Neural cell (in vitro differentiated cells): ENCODE data around the gene VPS8. TPM values are rescaled to one million over a fixed set of nuclear protein-coding genes. Genes with fewer than 3 reads are reported as not detected.

ENCODE experiments used
- H2AFZ ChIP-seq: fragments of 200-600, 300-800 bp; sonication (generic), shearing (Covaris generic); 2 replicates; pipeline ENCODE4 v1.6.0; 2014; ENCODE audit warnings: low read depth, mild to moderate bottlenecking, antibody characterized with exemption, low read length, moderate library complexity
- H3F3A ChIP-seq: fragments of 200-600 bp; shearing (Covaris generic); 2 replicates; pipeline ENCODE4 v1.6.1; 2016; ENCODE audit warnings: mild to moderate bottlenecking, moderate library complexity, mixed read lengths, antibody characterized with exemption, low read length; ENCODE audit not compliant: insufficient read depth, poor library complexity, severe bottlenecking
- H3K27ac ChIP-seq: fragments of 200-600, 300-800 bp; sonication (generic), shearing (Covaris generic); 2 replicates; pipeline ENCODE4 v1.5.1; 2014; ENCODE audit warnings: mild to moderate bottlenecking, low read length, moderate library complexity
- H3K27me3 ChIP-seq: fragments of 300-800, 200-600 bp; sonication (generic), shearing (Covaris generic); 2 replicates; pipeline ENCODE4 v1.6.0; 2014; ENCODE audit warnings: mild to moderate bottlenecking, low read depth, low read length, moderate library complexity; ENCODE audit not compliant: insufficient read depth
- H3K36me3 ChIP-seq: fragments of 300-800, 200-600 bp; sonication (generic), shearing (Covaris generic); 2 replicates; pipeline ENCODE4 v1.5.1; 2014; ENCODE audit warnings: mild to moderate bottlenecking, antibody characterized with exemption, low read length, moderate library complexity; ENCODE audit not compliant: insufficient read depth
- H3K4me2 ChIP-seq: fragments of 300-800, 200-600 bp; sonication (generic), shearing (Covaris generic); 2 replicates; pipeline ENCODE4 v1.6.0; 2014; ENCODE audit warnings: mild to moderate bottlenecking, low read length
- H3K4me3 ChIP-seq: fragments of 300-800, 200-600 bp; sonication (generic), shearing (Covaris generic); 2 replicates; pipeline ENCODE4 v1.5.1; 2014; ENCODE audit warnings: mild to moderate bottlenecking, low read length, moderate library complexity
- H3K79me2 ChIP-seq: fragments of 200-600 bp; shearing (Covaris generic); replicated peaks from 2 replicates; pipeline ENCODE4 v1.6.0; 2014; ENCODE audit warnings: mild to moderate bottlenecking, low read length, moderate library complexity; ENCODE audit not compliant: insufficient read depth
- H3K9ac ChIP-seq: fragments of 300-800, 200-600 bp; sonication (generic), shearing (Covaris generic); 2 replicates; pipeline ENCODE4 v1.6.1; 2016; ENCODE audit warnings: mild to moderate bottlenecking, low read length, mixed read lengths
- H3K9me2 ChIP-seq: fragments of 200-600 bp; shearing (Covaris generic); 2 replicates; pipeline ENCODE4 v1.6.1; 2016; ENCODE audit warnings: mild to moderate bottlenecking, low read length, mixed read lengths; ENCODE audit not compliant: insufficient read depth
- H3K9me3 ChIP-seq: fragments of 200-600, 300-800 bp; sonication (generic), shearing (Covaris generic); 2 replicates; pipeline ENCODE4 v1.6.1; 2016; ENCODE audit warnings: mild to moderate bottlenecking, mixed run types, low read length, moderate library complexity, mixed read lengths
- H4K20me1 ChIP-seq: fragments of 200-600 bp; shearing (Covaris generic); 2 replicates; pipeline ENCODE4 v1.6.1; 2016; ENCODE audit warnings: mild to moderate bottlenecking, mixed run types; ENCODE audit not compliant: insufficient read depth
- CTCF ChIP-seq: fragments of 450-650 bp; IDR thresholded peaks from 2 replicates; pipeline ENCODE4 v1.5.1; 2014; ENCODE audit warnings: antibody characterized with exemption, mild to moderate bottlenecking, moderate library complexity; ENCODE audit not compliant: poor library complexity, severe bottlenecking
- EP300 ChIP-seq: fragments of 450-650 bp; conservative IDR thresholded peaks from 2 replicates; pipeline ENCODE4 v1.6.1; 2014; ENCODE audit warnings: antibody characterized with exemption, mild to moderate bottlenecking, moderate library complexity; ENCODE audit not compliant: poor library complexity, severe bottlenecking
- EZH2 ChIP-seq: fragments of 200-600, 300-800 bp; shearing (Covaris generic), sonication (generic); IDR thresholded peaks from 2 replicates; pipeline ENCODE4 v1.6.1; 2014; ENCODE audit warnings: antibody characterized with exemption, low read length, borderline replicate concordance, mild to moderate bottlenecking; ENCODE audit not compliant: insufficient read depth, poor library complexity, severe bottlenecking
- MXI1 ChIP-seq: fragments of 450-650 bp; conservative IDR thresholded peaks from 2 replicates; pipeline ENCODE4 v1.6.1; 2014; ENCODE audit warnings: antibody characterized with exemption, mild to moderate bottlenecking; ENCODE audit not compliant: poor library complexity, severe bottlenecking
- POLR2AphosphoS5 ChIP-seq: IDR thresholded peaks from 2 replicates; pipeline ENCODE4 v1.6.1; 2012
- RAD21 ChIP-seq: fragments of 450-650 bp; conservative IDR thresholded peaks from 2 replicates; pipeline ENCODE4 v1.6.1; 2014; ENCODE audit warnings: antibody characterized with exemption, mild to moderate bottlenecking, moderate library complexity
- REST ChIP-seq: IDR thresholded peaks from 2 replicates; pipeline ENCODE4 v1.6.1; 2012; ENCODE audit warnings: borderline replicate concordance
- SMC3 ChIP-seq: fragments of 450-650 bp; conservative IDR thresholded peaks from 2 replicates; pipeline ENCODE4 v1.6.1; 2014; ENCODE audit warnings: antibody characterized with exemption, mild to moderate bottlenecking, moderate library complexity; ENCODE audit not compliant: poor library complexity
- TAF1 ChIP-seq: IDR thresholded peaks from 2 replicates; pipeline ENCODE4 v1.6.1; 2012; ENCODE audit warnings: low read depth
- polyA plus RNA-seq: library from polyadenylated mRNA; depleted of rRNA; stranded (reverse); fragments of >200 nt; gene quantifications from 2 replicates; pipeline ENCODE4 v1.2.3, GENCODE V29; 2014

The VPS8 gene
- polyA plus RNA-seq, 1 donor from 2014 or later = 146 TPM

DNA sequence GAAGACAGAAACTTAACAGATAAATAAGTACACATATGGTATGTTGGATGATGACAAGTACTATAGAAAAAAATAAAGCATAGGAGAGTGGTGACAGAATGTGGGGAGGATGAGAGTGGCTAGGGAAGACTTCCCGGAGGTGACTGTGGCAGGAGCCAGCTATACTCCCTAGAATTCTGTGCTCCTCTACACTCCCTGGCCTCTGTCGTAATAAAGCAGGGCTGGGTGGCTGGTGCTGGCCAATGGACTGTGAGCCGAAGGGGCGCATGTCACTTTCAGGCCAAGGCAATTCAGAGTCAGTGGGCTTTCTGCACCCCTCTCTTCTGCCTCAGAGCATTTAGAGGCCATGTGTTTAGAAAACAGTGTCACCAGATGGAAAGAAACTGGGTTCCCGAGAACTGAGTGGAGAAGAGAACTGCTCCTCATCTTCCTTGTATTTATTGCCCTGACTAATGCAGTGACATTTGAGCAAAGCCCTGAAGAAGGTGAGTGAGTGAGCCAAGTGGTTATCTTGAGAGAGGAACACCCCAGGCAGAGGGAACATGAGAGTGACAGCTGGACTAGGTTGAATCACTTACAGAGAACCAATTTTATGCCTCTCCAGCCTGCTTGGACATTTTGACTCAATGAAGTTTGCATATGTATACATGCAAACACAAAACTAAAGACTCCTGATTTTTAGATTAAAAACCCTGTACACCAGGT, 5.2 kb upstream of the VPS8 start:
- Histone ChIP-seq H3K4me2 (no peak overlapping the region), H3K9me2 (no peaks in the 10 kb centered on the region), H3K27me3 (no peaks in the 10 kb centered on the region), H3F3A (no peaks in the 10 kb centered on the region), H3K4me3 (no peak overlapping the region), H2AFZ (no peak overlapping the region), H4K20me1 (no peaks in the 10 kb centered on the region), H3K9me3 (no peaks in the 10 kb centered on the region), H3K9ac (no peak overlapping the region), H3K36me3 (no peaks in the 10 kb centered on the region), H3K79me2 (no peaks in the 10 kb centered on the region), H3K27ac (no peak overlapping the region)
- no peak for TF ChIP-seq TAF1
- no peak for TF ChIP-seq EP300
- TF ChIP-seq MXI1 = no peak
- no peak for TF ChIP-seq POLR2AphosphoS5
- TF ChIP-seq RAD21 = no peak
- TF ChIP-seq EZH2 = no peak
- no peak for TF ChIP-seq REST
- TF ChIP-seq CTCF = no peak
- no peak for TF ChIP-seq SMC3

DNA sequence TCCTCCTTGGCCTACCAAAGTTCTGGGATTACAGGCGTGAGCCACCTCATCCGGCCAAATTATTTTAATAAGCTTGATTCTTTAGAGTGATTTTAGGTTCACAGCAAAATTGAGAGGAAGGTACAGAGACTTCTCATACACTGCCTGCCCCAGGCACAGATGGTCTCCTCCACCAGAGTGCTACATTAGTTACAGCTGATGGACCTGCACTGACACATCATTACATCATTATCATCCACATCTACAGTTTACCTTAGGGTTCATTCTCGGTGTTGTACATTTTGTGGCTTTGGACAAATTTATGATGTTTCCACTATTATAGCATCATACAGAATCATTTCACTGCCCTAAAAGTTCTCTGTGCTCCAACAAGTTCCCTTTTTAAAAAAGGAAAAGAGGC, 4.4 kb upstream of the VPS8 start:
- Histone ChIP-seq H3K27ac (no peak overlapping the region), H2AFZ (no peak overlapping the region)

More for the DNA sequence above, 4.4 kb upstream of the VPS8 start:
- Histone ChIP-seq H3K36me3 (no peaks in the 10 kb centered on the region), H3K9ac (no peak overlapping the region), H3K9me2 (no peaks in the 10 kb centered on the region), H3K4me3 (no peak overlapping the region), H3K79me2 (peaks cover 2% of the 10 kb centered on the region), H3K4me2 (no peak overlapping the region), H3K27me3 (no peaks in the 10 kb centered on the region), H3K9me3 (no peaks in the 10 kb centered on the region), H4K20me1 (no peaks in the 10 kb centered on the region), H3F3A (no peaks in the 10 kb centered on the region)
- TF ChIP-seq EP300 = no peak
- no peak for TF ChIP-seq CTCF
- no peak for TF ChIP-seq EZH2
- TF ChIP-seq SMC3 = no peak
- TF ChIP-seq REST = no peak
- TF ChIP-seq TAF1 = no peak
- no peak for TF ChIP-seq POLR2AphosphoS5
- no peak for TF ChIP-seq RAD21
- no peak for TF ChIP-seq MXI1
